Measurements from ENCODE around the gene ACSL3.

The ACSL3 gene

GRCh38 chr2:222942561-222942960 is 81.7 kb downstream of the ACSL3 start:
- DNase-seq (ENCODE audit: low read depth in 2 of 2) = no peak

- no peak for DNase-seq (ENCODE audit: low read depth in 2 of 2)
These were observed 82.1 kb downstream of the ACSL3 start for GRCh38 chr2:222942977-222943376.

GRCh38 chr2:222943820-222944219 is 83.0 kb downstream of the ACSL3 start:
- DNase-seq (ENCODE audit: low read depth in 2 of 2) = no peak

- DNase-seq (ENCODE audit: low read depth in 2 of 2) = no peak
These were observed 83.7 kb downstream of the ACSL3 start for GRCh38 chr2:222944552-222944951.

- no peak for DNase-seq (ENCODE audit: low read depth in 2 of 2)
These were observed 84.3 kb downstream of the ACSL3 start for GRCh38 chr2:222944971-222945740.

GRCh38 chr2:222945887-222946286 is 85.1 kb downstream of the ACSL3 start:
- no peak for DNase-seq (ENCODE audit: low read depth in 2 of 2)

- DNase-seq (ENCODE audit: low read depth in 2 of 2) = no peak
These were observed 86.0 kb downstream of the ACSL3 start for GRCh38 chr2:222946700-222947287.

GRCh38 chr2:222949073-222949472 is 88.2 kb downstream of the ACSL3 start:
- DNase-seq (ENCODE audit: low read depth in 2 of 2) = no peak

- no peak for DNase-seq (ENCODE audit: low read depth in 2 of 2)
These were observed 89.0 kb downstream of the ACSL3 start for GRCh38 chr2:222949690-222950323.

- peak in 1 of 2 experiments; percentile 54 for DNase-seq (ENCODE audit: low read depth in 2 of 2)
These were observed 89.9 kb downstream of the ACSL3 start for GRCh38 chr2:222950638-222951285.

- DNase-seq (ENCODE audit: low read depth in 2 of 2) = no peak
These were observed 91.4 kb downstream of the ACSL3 start for GRCh38 chr2:222952204-222952603.

- DNase-seq (ENCODE audit: low read depth in 2 of 2) = no peak
These were observed 94.2 kb downstream of the ACSL3 start for GRCh38 chr2:222955008-222955407.

- peak; percentile 76 to 77 for DNase-seq (ENCODE audit: low read depth in 2 of 2)
These were observed 98.5 kb downstream of the ACSL3 start for GRCh38 chr2:222959358-222959757.

- DNase-seq (ENCODE audit: low read depth in 2 of 2) = no peak
These were observed 99.3 kb downstream of the ACSL3 start for GRCh38 chr2:222960126-222960525.

GRCh38 chr2:222963641-222964040 is 102.8 kb downstream of the ACSL3 start:
- no peak for DNase-seq (ENCODE audit: low read depth in 2 of 2)

GRCh38 chr2:222964376-222965031 is 103.7 kb downstream of the ACSL3 start:
- no peak for DNase-seq (ENCODE audit: low read depth in 2 of 2)

- no peak for DNase-seq (ENCODE audit: low read depth in 2 of 2)
These were observed 104.7 kb downstream of the ACSL3 start for GRCh38 chr2:222965555-222965954.

- no peak for DNase-seq (ENCODE audit: low read depth in 2 of 2)
These were observed 107.8 kb downstream of the ACSL3 start for GRCh38 chr2:222968550-222969155.

GRCh38 chr2:222969491-222969890 is 108.7 kb downstream of the ACSL3 start:
- peak in 1 of 2 experiments; percentile 44 for DNase-seq (ENCODE audit: low read depth in 2 of 2)

GRCh38 chr2:222972420-222972819 is 111.6 kb downstream of the ACSL3 start:
- no peak for DNase-seq (ENCODE audit: low read depth in 2 of 2)

GRCh38 chr2:222973237-222973636 is 112.4 kb downstream of the ACSL3 start:
- DNase-seq (ENCODE audit: low read depth in 2 of 2) = no peak

GRCh38 chr2:222973733-222974132 is 112.9 kb downstream of the ACSL3 start:
- no peak for DNase-seq (ENCODE audit: low read depth in 2 of 2)

All from fibroblast of skin of left quadriceps (primary cell).